Activated CD8-positive, alpha-beta memory T cell treated with anti-CD3 and anti-CD28 coated beads, Interleukin-2, amount 50 U/mL, for 1 hour (primary cell): ENCODE measurements around the gene DCTN3.

ENCODE experiments used
- DNase-seq: peaks from one replicate; pipeline ENCODE4 v3.0.0-alpha.2; 2020; ENCODE audit errors: extremely low read depth

DCTN3 gene

GRCh38 chr9:34620061-34620994 is at the start of gene DCTN3:
Gene DCTN3, minus strand, starts transcription at chr9:34620495. Its CDS starts 31 bp downstream, at chr9:34620464.
- DNase-seq, result peak; percentile 91

DNA sequence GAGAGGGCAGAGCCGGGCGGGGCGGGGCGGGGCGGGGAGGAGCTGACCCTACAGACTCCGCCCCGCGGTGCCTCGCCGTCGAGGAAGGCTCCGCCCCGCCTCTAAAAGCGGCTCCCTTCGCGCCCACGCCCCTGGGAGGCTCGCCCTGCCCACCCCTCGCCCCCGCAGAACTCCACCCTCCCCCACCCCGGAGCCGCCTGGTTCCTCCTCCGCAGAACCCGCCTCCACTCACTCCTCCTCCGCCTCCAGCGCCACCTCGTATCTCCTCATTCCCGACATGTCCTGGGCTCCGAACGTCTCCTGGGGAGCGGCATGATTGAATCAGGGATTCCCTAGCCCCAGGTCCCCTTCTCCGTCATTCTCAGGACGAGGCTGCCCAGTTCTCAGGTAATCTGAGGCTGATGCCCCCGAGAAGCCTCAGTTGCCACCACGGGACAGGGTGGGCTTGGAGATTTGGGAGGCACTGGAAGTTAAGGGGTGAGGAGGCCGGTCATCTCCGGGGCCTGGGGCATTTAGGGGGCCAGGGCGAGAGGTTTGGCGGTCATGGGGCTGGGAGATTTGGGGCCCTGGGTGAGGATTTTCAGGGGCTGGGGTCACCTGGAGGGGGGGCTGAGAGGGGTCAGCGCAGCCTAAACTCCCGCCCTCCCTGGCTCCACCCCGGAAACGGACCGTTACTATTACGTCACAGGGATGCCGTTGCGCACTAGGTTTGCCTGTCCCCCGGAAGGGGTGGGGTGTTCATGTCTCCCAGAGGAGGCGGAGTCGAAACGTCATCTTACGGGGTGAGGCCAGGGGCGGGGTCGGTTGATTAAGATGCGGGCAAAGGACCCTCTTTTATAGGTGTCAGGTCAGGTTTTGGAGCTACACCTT is 45.3 kb upstream of the DCTN3 start:
- DNase-seq, result peak; percentile 83

- no peak for DNase-seq
Observed at GRCh38 chr9:34665067-34665380, 44.7 kb upstream of the DCTN3 start.

DNA sequence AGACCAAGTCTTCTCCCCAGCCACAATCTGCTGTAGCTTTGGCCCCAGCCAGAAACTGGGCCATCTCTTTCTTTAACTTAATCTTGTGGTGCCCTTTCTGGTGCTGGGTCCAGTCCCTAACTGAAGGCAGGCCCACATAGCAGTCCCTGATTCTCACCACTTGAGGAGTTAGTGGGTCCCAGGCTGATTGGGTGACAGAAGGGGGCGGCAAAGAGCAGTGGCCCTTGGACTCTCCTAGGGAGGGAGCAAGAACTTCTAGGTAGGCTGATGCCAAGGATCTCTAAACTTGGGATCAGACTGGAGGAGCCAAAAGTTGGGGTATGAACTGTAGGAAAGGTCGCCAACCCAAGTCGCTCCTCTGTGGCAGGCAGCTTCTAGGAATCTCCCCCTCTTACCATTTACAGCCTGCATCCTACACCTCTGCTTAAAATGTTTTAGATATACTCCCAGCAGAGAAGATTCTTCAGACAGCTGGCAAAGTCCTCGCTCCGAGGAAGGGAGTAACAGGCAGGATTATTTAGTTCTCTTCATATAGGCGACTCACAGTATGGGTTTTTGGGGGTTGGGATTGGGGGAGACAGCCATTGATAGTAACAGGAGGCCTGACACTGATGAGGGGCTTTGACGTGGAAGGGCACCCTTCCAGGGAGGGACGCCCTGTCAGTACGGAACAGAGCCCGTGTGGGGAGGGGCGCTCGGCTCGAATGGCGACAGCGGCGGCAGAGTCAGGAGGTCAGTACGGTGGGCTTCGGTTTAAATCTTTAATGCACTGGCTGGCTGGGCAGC is 44.2 kb upstream of the DCTN3 start:
- DNase-seq, result no peak

DNA sequence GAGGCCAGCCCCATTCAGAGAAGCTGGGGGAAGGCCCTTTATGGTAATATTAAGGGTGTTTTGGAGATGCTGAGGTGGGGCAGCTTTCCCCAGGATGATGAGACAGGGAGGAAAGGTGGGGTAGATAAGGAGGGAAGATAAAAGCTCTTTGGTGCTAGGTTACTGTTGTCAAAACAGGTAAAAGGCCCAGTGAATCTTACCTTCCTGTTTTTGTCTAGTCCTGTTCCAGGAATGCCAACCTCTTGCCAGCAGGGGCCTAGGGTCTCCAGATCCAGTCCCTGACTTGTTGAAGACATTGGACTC is 43.0 kb upstream of the DCTN3 start:
- no peak for DNase-seq

GRCh38 chr9:34662526-34663302 is 42.4 kb upstream of the DCTN3 start, which contains the start of gene CCL27:
Gene CCL27, minus strand, starts transcription at chr9:34662657. Its CDS starts 24 bp downstream, at chr9:34662633.
- DNase-seq, result no peak

GRCh38 chr9:34659592-34660253 is 39.4 kb upstream of the DCTN3 start:
- no peak for DNase-seq

DNA sequence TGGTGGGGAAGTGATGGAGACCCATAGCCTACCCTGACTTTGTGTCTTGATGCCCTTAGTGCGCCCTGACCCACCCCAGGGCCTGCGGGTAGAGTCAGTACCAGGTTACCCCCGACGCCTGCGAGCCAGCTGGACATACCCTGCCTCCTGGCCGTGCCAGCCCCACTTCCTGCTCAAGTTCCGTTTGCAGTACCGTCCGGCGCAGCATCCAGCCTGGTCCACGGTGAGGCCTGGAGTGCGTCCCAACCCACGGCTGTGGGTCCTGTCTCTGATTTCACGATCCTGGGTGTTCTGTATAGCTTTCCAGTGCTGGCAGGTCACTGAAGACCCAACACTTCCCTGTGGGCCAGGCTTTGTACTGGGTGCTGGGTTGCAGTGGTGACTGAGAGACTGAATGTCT is 38.2 kb upstream of the DCTN3 start:
- DNase-seq, result no peak

GRCh38 chr9:34656992-34657391 is 36.7 kb upstream of the DCTN3 start:
- no peak for DNase-seq

DNA sequence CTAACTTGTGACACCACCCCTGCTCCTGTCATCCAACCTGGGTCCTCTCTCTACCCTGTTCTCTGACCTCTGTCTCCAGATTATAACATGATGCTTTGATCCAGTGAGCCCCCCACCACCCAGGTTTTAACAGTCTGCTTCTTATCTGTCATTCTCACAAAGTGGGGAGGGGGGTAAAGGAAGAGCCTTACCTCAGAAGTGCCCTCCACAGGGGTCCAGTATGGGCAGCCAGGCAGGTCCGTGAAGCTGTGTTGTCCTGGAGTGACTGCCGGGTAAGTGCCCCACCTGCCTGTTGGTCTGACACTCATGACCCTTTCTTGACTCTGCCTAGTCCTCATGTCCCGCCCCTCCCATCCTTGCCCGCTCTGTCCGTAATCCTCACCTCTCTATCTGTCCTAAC is 35.1 kb upstream of the DCTN3 start:
- no peak for DNase-seq

GRCh38 chr9:34654323-34655051 is 34.2 kb upstream of the DCTN3 start:
- DNase-seq, result no peak

- DNase-seq, result no peak
Observed at GRCh38 chr9:34653151-34654072, 33.1 kb upstream of the DCTN3 start.

DNA sequence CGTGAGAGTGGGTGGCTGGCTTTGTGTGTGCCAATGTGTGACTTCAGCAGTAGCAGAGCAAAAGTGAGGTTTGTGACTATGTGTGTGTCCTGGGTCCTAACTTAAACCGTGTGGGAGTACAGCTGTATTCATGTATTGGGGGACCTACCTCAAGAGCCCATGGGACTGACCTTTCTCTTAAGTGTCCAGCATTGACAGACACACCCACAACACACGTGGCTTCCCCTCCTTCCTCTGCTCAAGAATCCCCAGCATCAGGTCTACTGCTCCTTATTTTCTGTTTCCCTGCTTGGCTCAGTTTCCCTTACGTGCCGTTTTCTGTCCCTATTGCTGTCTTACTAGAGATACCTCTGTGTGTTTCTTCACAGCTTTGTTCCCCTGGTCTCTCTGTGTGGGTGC is 32.3 kb upstream of the DCTN3 start:
- no peak for DNase-seq

DNA sequence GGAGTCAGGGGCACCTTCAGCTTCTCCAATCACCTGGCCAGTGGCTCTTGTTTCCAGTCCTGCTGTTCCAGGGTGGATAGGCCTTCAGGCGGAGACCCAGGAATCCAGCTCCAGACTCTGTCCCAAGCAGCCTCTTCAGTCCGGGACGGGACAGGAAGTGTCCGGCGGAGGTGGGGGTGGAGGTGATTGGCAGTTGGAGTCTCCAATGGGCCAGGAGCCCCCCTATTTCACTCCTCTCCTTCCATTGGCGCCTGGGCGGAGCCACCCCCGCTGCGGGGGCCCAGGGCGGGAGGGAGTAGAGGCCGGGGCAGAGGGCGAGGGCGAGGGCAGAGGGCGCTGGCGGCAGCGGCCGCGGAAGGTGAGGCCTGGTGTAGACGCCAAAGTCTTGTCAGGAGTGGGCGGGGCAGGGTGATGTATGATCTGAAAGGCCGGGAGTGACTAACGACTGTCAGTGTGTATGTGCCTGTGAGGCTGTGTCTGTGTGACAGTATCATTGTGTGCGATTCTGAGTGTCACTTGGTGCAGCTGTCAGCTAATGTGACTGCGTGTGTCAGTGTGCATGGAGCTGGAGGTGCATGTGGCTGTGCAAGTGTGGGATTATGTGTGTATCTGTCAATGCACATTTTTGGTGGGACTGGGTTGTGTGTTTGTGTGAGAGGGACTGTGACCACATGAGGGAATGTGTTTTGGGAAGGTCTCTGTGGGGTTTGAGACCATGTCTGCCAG is 31.7 kb upstream of the DCTN3 start, which contains the start of gene IL11RA:
IL11RA (plus strand) TSS at position 310 of the 726 bp plus-strand sequence. CDS start 3,033 bp downstream, outside the sequence.
- DNase-seq, result no peak

DNA sequence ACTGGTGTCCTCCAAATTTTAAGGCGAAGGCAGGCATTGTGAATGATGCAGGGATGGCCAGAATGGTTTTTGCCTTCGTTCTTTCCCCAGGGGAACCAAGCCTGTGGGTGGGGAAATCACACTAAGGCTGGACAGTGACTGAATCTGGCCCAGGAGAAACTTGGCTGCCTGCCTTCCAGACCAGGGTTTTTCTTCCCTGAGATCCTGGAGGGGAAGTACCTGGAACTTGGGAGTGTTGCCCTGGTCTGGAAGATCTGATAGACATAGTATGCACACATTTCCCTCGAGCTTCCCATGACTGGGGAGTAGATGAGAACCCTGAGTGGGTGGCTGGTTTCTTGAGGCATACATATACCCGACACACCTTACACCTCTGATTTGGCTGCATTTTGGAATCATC is 31.0 kb upstream of the DCTN3 start:
- DNase-seq, result no peak

DNA sequence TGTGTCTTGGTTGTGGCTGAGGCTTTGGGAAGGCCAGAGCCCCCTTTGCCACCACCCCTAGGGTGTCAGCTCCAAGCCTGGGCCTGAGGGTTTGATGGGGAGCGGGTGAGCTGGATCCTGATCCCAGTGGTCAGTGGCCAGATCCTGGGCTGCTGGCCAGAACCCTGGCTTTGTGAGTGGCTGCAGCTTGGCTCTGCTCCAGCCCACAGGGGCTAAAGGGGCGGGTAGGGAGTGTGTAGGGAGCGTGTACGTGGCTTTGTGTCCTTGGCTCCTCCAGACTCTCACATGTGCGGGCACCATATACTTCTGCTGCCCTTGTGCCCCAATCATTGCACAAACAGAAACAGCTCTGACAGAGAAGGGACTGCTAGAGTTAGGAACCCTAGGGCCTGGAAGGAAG is 30.5 kb upstream of the DCTN3 start:
- no peak for DNase-seq

DNA sequence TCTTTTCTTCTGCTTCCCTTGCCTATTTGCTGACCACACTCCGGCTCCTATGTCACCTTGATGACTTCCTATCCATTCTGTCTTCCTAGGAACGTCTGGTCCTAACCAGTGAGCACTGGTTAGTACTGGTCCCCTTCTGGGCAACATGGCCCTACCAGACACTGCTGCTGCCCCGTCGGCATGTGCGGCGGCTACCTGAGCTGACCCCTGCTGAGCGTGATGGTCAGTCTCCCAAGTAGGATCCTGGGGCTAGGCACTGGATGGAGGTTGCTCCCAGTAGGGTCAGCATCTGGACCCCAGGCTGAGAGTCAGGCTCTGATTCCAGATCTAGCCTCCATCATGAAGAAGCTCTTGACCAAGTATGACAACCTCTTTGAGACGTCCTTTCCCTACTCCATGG is 28.4 kb upstream of the DCTN3 start:
- DNase-seq, result no peak

DNA sequence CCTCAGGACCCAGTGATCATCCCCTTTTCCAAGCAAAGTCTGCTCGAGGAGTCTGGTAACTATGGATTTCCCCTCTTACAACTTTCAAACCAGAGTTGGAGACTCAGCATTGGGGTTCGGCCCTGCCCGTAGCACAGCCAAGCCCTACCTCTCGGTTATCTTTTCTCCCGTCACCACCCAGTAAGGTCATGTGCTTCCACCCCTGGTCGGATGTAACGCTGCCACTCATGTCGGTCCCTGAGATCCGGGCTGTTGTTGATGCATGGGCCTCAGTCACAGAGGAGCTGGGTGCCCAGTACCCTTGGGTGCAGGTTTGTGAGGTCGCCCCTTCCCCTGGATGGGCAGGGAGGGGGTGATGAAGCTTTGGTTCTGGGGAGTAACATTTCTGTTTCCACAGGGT is 27.4 kb upstream of the DCTN3 start:
- no peak for DNase-seq
